Measurements from ENCODE around the gene CCDC9. TPM values are rescaled to one million over a fixed set of nuclear protein-coding genes. Genes with fewer than 3 reads are reported as not detected.

CCDC9 gene
- total and polyA plus RNA-seq, 2 of the 13 experiments (the other 11 are each of a cell fraction or from before 2014, with no cell fraction given) = 2.9 to 6.3 TPM

DNA sequence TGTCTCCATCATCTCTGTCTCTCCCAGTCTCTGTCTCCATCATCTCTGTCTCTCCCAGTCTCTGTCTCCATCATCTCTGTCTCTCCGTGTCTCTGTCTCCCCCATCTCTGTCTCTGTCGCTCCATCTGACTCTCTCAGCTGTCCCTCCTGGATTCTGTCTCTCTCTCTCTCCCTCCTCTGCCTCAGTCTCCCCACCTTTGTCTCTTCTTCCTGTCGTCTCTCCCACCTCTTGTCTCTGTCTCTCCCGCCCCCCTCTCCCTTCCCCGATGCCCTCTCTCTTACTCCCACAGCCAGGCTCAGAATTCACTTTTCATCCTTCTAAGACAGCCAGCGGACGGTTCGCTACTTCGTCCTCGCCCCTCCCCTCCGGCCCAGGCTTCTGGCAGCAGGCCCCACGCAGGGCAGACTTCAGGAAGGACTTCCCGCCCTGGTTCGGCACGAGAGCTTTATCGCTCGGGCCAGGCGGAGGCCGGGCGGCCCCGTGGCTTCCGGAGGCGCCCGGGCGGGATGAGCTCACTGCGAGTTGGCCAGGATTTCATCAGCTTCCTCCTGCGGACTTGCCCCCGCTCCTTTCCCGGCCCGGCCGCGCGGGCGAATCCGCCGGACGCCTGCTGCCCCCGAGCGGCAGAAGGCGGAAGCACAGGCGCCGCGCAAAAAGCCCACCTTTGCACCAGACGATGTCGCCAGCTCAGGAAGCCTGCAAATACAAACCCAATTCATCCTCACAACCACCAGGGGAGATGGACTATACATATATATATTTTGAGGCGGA lies 12.4 kb upstream of the CCDC9 start (continued):
- TF ChIP-seq, protein P1, sequence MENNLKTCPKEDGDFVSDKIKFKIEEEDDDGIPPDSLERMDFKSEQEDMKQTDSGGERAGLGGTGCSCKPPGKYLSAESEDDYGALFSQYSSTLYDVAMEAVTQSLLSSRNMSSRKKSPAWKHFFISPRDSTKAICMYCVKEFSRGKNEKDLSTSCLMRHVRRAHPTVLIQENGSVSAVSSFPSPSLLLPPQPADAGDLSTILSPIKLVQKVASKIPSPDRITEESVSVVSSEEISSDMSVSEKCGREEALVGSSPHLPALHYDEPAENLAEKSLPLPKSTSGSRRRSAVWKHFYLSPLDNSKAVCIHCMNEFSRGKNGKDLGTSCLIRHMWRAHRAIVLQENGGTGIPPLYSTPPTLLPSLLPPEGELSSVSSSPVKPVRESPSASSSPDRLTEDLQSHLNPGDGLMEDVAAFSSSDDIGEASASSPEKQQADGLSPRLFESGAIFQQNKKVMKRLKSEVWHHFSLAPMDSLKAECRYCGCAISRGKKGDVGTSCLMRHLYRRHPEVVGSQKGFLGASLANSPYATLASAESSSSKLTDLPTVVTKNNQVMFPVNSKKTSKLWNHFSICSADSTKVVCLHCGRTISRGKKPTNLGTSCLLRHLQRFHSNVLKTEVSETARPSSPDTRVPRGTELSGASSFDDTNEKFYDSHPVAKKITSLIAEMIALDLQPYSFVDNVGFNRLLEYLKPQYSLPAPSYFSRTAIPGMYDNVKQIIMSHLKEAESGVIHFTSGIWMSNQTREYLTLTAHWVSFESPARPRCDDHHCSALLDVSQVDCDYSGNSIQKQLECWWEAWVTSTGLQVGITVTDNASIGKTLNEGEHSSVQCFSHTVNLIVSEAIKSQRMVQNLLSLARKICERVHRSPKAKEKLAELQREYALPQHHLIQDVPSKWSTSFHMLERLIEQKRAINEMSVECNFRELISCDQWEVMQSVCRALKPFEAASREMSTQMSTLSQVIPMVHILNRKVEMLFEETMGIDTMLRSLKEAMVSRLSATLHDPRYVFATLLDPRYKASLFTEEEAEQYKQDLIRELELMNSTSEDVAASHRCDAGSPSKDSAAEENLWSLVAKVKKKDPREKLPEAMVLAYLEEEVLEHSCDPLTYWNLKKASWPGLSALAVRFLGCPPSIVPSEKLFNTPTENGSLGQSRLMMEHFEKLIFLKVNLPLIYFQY (CRISPR knock-in tag; IDR thresholded peaks at IDR 0.05; ENCODE audit: borderline replicate concordance) = peak; percentile 93
- TF ChIP-seq, protein P2, sequence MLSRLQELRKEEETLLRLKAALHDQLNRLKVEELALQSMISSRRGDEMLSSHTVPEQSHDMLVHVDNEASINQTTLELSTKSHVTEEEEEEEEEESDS (CRISPR knock-in tag; IDR thresholded peaks at IDR 0.05; ENCODE audit: borderline replicate concordance) = no peak
- TF ChIP-seq, protein P3, sequence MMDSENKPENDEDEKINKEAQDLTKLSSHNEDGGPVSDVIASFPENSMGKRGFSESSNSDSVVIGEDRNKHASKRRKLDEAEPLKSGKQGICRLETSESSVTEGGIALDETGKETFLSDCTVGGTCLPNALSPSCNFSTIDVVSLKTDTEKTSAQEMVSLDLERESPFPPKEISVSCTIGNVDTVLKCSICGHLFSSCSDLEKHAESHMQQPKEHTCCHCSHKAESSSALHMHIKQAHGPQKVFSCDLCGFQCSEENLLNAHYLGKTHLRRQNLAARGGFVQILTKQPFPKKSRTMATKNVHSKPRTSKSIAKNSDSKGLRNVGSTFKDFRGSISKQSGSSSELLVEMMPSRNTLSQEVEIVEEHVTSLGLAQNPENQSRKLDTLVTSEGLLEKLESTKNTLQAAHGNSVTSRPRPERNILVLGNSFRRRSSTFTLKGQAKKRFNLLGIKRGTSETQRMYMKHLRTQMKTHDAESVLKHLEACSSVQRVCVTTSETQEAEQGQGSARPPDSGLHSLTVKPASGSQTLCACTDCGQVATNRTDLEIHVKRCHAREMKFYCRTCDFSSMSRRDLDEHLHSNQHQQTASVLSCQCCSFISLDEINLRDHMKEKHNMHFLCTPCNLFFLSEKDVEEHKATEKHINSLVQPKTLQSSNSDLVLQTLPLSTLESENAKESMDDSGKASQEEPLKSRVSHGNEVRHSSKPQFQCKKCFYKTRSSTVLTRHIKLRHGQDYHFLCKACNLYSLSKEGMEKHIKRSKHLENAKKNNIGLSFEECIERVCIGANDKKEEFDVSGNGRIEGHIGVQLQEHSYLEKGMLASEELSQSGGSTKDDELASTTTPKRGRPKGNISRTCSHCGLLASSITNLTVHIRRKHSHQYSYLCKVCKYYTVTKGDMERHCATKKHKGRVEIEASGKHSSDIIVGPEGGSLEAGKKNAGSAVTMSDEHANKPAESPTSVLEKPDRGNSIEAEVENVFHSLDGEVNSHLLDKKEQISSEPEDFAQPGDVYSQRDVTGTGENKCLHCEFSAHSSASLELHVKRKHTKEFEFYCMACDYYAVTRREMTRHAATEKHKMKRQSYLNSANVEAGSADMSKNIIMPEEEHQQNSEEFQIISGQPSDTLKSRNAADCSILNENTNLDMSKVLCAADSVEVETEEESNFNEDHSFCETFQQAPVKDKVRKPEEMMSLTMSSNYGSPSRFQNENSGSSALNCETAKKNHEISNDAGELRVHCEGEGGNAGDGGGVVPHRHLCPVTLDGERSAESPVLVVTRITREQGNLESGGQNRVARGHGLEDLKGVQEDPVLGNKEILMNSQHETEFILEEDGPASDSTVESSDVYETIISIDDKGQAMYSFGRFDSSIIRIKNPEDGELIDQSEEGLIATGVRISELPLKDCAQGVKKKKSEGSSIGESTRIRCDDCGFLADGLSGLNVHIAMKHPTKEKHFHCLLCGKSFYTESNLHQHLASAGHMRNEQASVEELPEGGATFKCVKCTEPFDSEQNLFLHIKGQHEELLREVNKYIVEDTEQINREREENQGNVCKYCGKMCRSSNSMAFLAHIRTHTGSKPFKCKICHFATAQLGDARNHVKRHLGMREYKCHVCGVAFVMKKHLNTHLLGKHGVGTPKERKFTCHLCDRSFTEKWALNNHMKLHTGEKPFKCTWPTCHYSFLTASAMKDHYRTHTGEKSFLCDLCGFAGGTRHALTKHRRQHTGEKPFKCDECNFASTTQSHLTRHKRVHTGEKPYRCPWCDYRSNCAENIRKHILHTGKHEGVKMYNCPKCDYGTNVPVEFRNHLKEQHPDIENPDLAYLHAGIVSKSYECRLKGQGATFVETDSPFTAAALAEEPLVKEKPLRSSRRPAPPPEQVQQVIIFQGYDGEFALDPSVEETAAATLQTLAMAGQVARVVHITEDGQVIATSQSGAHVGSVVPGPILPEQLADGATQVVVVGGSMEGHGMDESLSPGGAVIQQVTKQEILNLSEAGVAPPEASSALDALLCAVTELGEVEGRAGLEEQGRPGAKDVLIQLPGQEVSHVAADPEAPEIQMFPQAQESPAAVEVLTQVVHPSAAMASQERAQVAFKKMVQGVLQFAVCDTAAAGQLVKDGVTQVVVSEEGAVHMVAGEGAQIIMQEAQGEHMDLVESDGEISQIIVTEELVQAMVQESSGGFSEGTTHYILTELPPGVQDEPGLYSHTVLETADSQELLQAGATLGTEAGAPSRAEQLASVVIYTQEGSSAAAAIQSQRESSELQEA (CRISPR knock-in tag; IDR thresholded peaks at IDR 0.05; ENCODE audit: not compliant biosample characterization) = no peak
- TF ChIP-seq FOSL1 (CRISPR knock-in tag; IDR thresholded peaks at IDR 0.05; ENCODE audit: borderline replicate concordance) (no peak), ZNF350 (CRISPR knock-in tag; IDR thresholded peaks at IDR 0.05; ENCODE audit: borderline replicate concordance, low read depth) (peak; percentile 95), PAWR (CRISPR knock-in tag; IDR thresholded peaks at IDR 0.05; ENCODE audit: borderline replicate concordance) (no peak), NR2C2 (CRISPR knock-in tag; IDR thresholded peaks at IDR 0.05; ENCODE audit: borderline replicate concordance) (peak; percentile 61; the same call in 1 of the 2 replicates), ZNF383 (CRISPR knock-in tag; IDR thresholded peaks at IDR 0.05; ENCODE audit: borderline replicate concordance) (no peak), NAIF1 (CRISPR knock-in tag; IDR thresholded peaks at IDR 0.05; ENCODE audit: borderline replicate concordance) (peak; percentile 78; the same call in 1 of the 2 replicates)
- TF ChIP-seq, protein P4, sequence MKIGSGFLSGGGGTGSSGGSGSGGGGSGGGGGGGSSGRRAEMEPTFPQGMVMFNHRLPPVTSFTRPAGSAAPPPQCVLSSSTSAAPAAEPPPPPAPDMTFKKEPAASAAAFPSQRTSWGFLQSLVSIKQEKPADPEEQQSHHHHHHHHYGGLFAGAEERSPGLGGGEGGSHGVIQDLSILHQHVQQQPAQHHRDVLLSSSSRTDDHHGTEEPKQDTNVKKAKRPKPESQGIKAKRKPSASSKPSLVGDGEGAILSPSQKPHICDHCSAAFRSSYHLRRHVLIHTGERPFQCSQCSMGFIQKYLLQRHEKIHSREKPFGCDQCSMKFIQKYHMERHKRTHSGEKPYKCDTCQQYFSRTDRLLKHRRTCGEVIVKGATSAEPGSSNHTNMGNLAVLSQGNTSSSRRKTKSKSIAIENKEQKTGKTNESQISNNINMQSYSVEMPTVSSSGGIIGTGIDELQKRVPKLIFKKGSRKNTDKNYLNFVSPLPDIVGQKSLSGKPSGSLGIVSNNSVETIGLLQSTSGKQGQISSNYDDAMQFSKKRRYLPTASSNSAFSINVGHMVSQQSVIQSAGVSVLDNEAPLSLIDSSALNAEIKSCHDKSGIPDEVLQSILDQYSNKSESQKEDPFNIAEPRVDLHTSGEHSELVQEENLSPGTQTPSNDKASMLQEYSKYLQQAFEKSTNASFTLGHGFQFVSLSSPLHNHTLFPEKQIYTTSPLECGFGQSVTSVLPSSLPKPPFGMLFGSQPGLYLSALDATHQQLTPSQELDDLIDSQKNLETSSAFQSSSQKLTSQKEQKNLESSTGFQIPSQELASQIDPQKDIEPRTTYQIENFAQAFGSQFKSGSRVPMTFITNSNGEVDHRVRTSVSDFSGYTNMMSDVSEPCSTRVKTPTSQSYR (CRISPR knock-in tag; IDR thresholded peaks at IDR 0.05; ENCODE audit: borderline replicate concordance) = no peak; the same call in 1 of the 2 replicates
- TF ChIP-seq, protein P5, sequence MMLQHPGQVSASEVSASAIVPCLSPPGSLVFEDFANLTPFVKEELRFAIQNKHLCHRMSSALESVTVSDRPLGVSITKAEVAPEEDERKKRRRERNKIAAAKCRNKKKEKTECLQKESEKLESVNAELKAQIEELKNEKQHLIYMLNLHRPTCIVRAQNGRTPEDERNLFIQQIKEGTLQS (CRISPR knock-in tag; IDR thresholded peaks at IDR 0.05) = peak; percentile 98
